A673 (cell line): ENCODE results near the gene IFRD1.

Experiments used
- CTCF ChIP-seq: fragments of 300-800, 200-600 bp; sonication (generic); conservative IDR thresholded peaks from 2 replicates; pipeline ENCODE4 v1.5.1; 2017; ENCODE audit warnings: low read depth, mild to moderate bottlenecking, antibody characterized with exemption, low read length, moderate library complexity, mixed read lengths
- EZH2 ChIP-seq: fragments of 200-600 bp; sonication (generic); IDR thresholded peaks from 2 replicates; pipeline ENCODE4 v1.6.1; 2017; ENCODE audit warnings: borderline replicate concordance, low read depth, mild to moderate bottlenecking, mixed read lengths, antibody characterized with exemption, low read length; ENCODE audit not compliant: poor library complexity, severe bottlenecking

DNA sequence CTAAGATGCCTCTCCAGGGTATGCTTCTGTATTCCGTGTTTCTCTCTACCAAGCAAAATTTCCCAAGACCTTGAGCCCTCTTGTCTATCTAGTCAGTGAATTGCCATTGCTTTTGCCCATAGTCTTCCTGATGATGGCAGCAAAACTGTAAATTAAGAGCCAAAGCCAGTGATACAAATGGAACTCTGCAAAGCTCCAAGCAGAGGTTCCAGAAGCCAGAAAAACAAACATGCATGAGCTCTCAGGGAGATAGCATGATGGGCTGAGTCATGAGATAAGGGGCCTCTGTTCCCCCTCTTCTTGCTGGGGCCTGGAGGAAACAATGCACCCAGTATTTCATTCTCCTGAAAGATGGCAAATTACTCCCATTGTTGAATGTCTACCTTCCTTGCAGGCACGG, 55.2 kb downstream of the IFRD1 start:
- TF ChIP-seq CTCF (no peak), EZH2 (no peak)
